Stimulated activated CD4-positive, alpha-beta T cell treated with anti-CD3 and anti-CD28 coated beads, Interleukin-1b, Interleukin-23, amount 100 ng/mL, for 4 hours (primary cell): ENCODE data around the gene IFIT1.
"Not testable (repeated sequence)": the region's sequence is repeated elsewhere in the genome, so short reads cannot be mapped to it uniquely, and the experiment has no call there.

ENCODE experiments used
- DNase-seq, 2 donors: peaks; one replicate each; pipeline ENCODE4 v3.0.0-alpha.2; 2020; ENCODE audit warnings: low read depth in 2 of 2

The IFIT1 gene

GRCh38 chr10:89431977-89432376 is 39.6 kb downstream of the IFIT1 start:
- DNase-seq = no peak

GRCh38 chr10:89438525-89438924 is 46.1 kb downstream of the IFIT1 start:
- DNase-seq = no peak

- no peak for DNase-seq
Measured at GRCh38 chr10:89440226-89441009, 48.0 kb downstream of the IFIT1 start.

GRCh38 chr10:89442289-89442688 is 49.9 kb downstream of the IFIT1 start:
- DNase-seq = no peak

GRCh38 chr10:89444819-89445218 is 52.4 kb downstream of the IFIT1 start:
- DNase-seq = not testable (repeated sequence)

GRCh38 chr10:89450901-89451300 is 58.5 kb downstream of the IFIT1 start:
- DNase-seq = no peak

- DNase-seq = no peak
Measured at GRCh38 chr10:89452193-89452592, 59.8 kb downstream of the IFIT1 start.

- DNase-seq = no peak
Measured at GRCh38 chr10:89454561-89455347, 62.3 kb downstream of the IFIT1 start.
